Chondrocyte (in vitro differentiated cells): ENCODE measurements around the gene DRD1. TPM values are rescaled to one million over a fixed set of nuclear protein-coding genes. Genes with fewer than 3 reads are reported as not detected.

Source experiments
- DNase-seq: peaks from one replicate; pipeline ENCODE4 v3.0.0; 2021; ENCODE audit warnings: mixed read lengths, low spot score
- H3K27ac Mint-ChIP-seq: one replicate; pipeline ENCODE4 v1.8.0; 2021; ENCODE audit warnings: mild to moderate bottlenecking, moderate library complexity, mixed read lengths; ENCODE audit not compliant: unreplicated experiment
- H3K27me3 Mint-ChIP-seq: 2 replicates; pipeline ENCODE4 v1.8.0; 2021; ENCODE audit warnings: low read depth, mixed read lengths
- H3K36me3 Mint-ChIP-seq: 2 replicates; pipeline ENCODE4 v1.8.0; 2021; ENCODE audit warnings: low read depth, mixed read lengths
- H3K4me1 Mint-ChIP-seq: 2 replicates; pipeline ENCODE4 v1.8.0; 2021; ENCODE audit warnings: low read depth, mild to moderate bottlenecking, mixed read lengths
- H3K4me3 Mint-ChIP-seq: one replicate; pipeline ENCODE4 v1.8.0; 2021; ENCODE audit warnings: mild to moderate bottlenecking, moderate library complexity, mixed read lengths; ENCODE audit not compliant: unreplicated experiment
- H3K9me3 Mint-ChIP-seq: 2 replicates; pipeline ENCODE4 v1.8.0; 2021; ENCODE audit warnings: low read depth, mixed read lengths
- CTCF ChIP-seq: fragments of 200-600 bp; sonication (generic); IDR thresholded peaks from 2 replicates; pipeline ENCODE4 v1.5.0; 2021; ENCODE audit warnings: antibody characterized with exemption, mild to moderate bottlenecking, moderate library complexity
- total RNA-seq: library from RNA; stranded (reverse); gene quantifications from 3 replicates; pipeline ENCODE4 v1.2.1, GENCODE V29; 2021

DRD1 gene
- total RNA-seq, 1 donor from 2014 or later, result 0.35 TPM

- Mint-ChIP-seq H3K36me3 (no peaks in the 10 kb centered on the region), H3K4me1 (peaks cover 4% of the 10 kb centered on the region), H3K27ac (no peak overlapping the region), H3K4me3 (no peak overlapping the region), H3K9me3 (peaks cover 5% of the 10 kb centered on the region), H3K27me3 (peaks cover 32% of the 10 kb centered on the region)
- TF ChIP-seq CTCF, result peak; percentile 80
- no peak for DNase-seq
Observed at GRCh38 chr5:175464074-175464941, 20.3 kb upstream of the DRD1 start.

DNA sequence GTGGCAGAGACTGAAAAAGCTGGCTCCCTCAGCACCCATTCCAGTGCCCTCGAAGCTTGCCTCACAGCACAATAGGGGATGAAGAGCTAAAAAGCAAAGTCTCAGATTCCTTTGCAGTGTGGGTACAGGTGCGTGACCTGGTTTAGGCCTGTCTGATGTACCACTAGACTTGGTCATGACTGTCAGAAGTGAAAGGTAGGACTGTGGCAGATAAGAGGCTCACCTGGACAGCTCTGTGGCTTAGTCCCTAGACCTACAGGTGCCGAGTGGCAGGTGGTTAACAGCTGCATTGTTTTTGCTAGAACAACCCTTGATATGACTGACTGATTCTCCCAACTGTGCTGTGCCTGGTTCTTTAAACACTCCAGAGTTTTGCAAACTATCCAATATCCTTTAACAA lies 19.7 kb upstream of the DRD1 start:
- H3K27me3 Mint-ChIP-seq, result peaks cover 35% of the 10 kb centered on the region
- peaks cover 3% of the 10 kb centered on the region for H3K9me3 Mint-ChIP-seq
- no peaks in the 10 kb centered on the region for H3K36me3 Mint-ChIP-seq
- H3K4me1 Mint-ChIP-seq, result peaks cover 4% of the 10 kb centered on the region
- H3K4me3 Mint-ChIP-seq, result no peak overlapping the region
- DNase-seq, result no peak
- no peak for TF ChIP-seq CTCF
- no peak overlapping the region for H3K27ac Mint-ChIP-seq

DNA sequence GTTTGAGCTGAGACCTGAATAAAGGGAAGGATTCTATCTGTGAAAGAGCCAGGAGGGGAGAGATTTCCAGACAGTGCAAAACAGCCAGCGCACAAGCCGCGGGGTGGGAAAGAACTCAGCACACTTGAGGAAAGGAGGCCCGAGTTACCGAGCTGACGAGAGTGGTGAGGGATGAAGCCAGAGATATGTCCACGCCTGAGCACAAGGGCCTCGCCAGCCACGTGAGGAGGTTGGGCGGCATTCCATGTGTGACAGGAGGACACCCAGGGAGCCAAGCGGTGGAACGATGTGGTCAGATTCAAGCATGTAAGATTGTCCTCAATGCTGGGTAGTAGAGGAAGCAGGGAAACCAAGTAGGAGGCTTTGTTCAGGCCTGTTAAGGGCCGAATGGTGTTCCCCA lies 17.4 kb upstream of the DRD1 start:
- Mint-ChIP-seq H3K36me3 (no peaks in the 10 kb centered on the region), H3K4me3 (no peak overlapping the region), H3K4me1 (peaks cover 4% of the 10 kb centered on the region), H3K27me3 (peaks cover 35% of the 10 kb centered on the region), H3K9me3 (peaks cover 2% of the 10 kb centered on the region), H3K27ac (no peak overlapping the region)
- no peak for TF ChIP-seq CTCF
- DNase-seq, result no peak

DNA sequence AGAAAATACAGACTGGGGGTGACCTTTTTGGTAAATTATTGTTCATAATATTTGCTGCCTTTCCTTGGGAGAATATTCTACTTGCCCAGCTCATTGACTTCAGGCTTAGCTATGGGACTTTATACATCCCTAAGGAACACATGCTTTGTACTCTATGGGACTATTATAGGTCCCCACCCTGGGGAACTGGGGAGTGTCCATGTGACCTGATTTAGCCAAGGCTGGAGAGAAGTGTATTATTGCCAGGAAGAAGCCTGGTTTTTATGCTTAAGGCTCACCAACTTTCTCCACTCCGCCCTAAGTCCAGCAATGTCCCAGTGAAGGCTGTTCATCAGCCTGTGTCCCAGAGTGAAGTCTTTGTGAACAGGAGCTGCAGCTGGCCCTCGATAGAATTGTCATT lies 16.6 kb upstream of the DRD1 start:
- Mint-ChIP-seq H3K27me3 (peaks cover 33% of the 10 kb centered on the region), H3K4me3 (no peak overlapping the region), H3K4me1 (peaks cover 4% of the 10 kb centered on the region), H3K27ac (no peak overlapping the region), H3K9me3 (peaks cover 2% of the 10 kb centered on the region), H3K36me3 (no peaks in the 10 kb centered on the region)
- no peak for DNase-seq
- no peak for TF ChIP-seq CTCF

GRCh38 chr5:175460126-175460525 lies 16.1 kb upstream of the DRD1 start:
- Mint-ChIP-seq H3K4me3 (no peak overlapping the region), H3K27ac (no peak overlapping the region), H3K36me3 (no peaks in the 10 kb centered on the region), H3K27me3 (peaks cover 36% of the 10 kb centered on the region), H3K4me1 (peaks cover 4% of the 10 kb centered on the region), H3K9me3 (peaks cover 2% of the 10 kb centered on the region)
- peak; percentile 78 for TF ChIP-seq CTCF
- DNase-seq, result no peak
